DND-41 (cell line): ENCODE data around the gene ARMC2.

Experiments used
- ATAC-seq: fragments of 200-7000 bp; cut with Tn5 transposase; 3 replicates; pipeline ENCODE4 v1.9.1; 2021; ENCODE audit warnings: low read depth; ENCODE audit not compliant: insufficient read depth
- DNase-seq: peaks from one replicate; pipeline ENCODE4 v3.0.0-alpha.2; 2020
- H2AFZ ChIP-seq: 2 replicates; pipeline ENCODE4 v1.6.0; 2012; ENCODE audit warnings: low read depth, low read length
- H3K27ac ChIP-seq: 2 replicates; pipeline ENCODE4 v1.5.1; 2012; ENCODE audit warnings: low read length, inconsistent platforms
- H3K27me3 ChIP-seq: fragments of 200-600 bp; sonication (generic); 2 replicates; pipeline ENCODE4 v1.6.0; 2012; ENCODE audit warnings: low read length, mild to moderate bottlenecking, inconsistent platforms; ENCODE audit not compliant: insufficient read depth, poor library complexity
- H3K36me3 ChIP-seq: 2 replicates; pipeline ENCODE4 v1.5.1; 2012; ENCODE audit warnings: low read length, inconsistent platforms; ENCODE audit not compliant: insufficient read depth
- H3K4me1 ChIP-seq: 2 replicates; pipeline ENCODE4 v1.5.1; 2012; ENCODE audit warnings: mild to moderate bottlenecking, low read length; ENCODE audit not compliant: insufficient read depth
- H3K4me2 ChIP-seq: 2 replicates; pipeline ENCODE4 v1.6.0; 2012; ENCODE audit warnings: mild to moderate bottlenecking, moderate library complexity, low read length, inconsistent platforms; ENCODE audit not compliant: insufficient read depth
- H3K4me3 ChIP-seq, 2 experiments: fragments of 200-600 bp in 1 of 2; shearing (Covaris generic) in 1 of 2; 2 replicates each; pipeline ENCODE4 v1.5.1; 2012 to 2016; ENCODE audit warnings: inconsistent platforms in 2 of 2, low read length in 2 of 2, mild to moderate bottlenecking in 2 of 2, low read depth in 1 of 2, moderate library complexity in 1 of 2
- H3K79me2 ChIP-seq: 2 replicates; pipeline ENCODE4 v1.6.0; 2012; ENCODE audit warnings: low read length, inconsistent platforms; ENCODE audit not compliant: insufficient read depth
- H3K9ac ChIP-seq: 2 replicates; pipeline ENCODE4 v1.6.0; 2012; ENCODE audit warnings: low read depth, mild to moderate bottlenecking, inconsistent platforms, low read length, moderate library complexity
- H3K9me3 ChIP-seq: 2 replicates; pipeline ENCODE4 v1.5.1; 2012; ENCODE audit warnings: low read length, moderate library complexity, mild to moderate bottlenecking, inconsistent platforms; ENCODE audit not compliant: insufficient read depth, severe bottlenecking
- H4K20me1 ChIP-seq: 2 replicates; pipeline ENCODE4 v1.6.0; 2012; ENCODE audit warnings: low read length; ENCODE audit not compliant: insufficient read depth
- EZH2 ChIP-seq: IDR thresholded peaks from 3 replicates; pipeline ENCODE4 v1.6.1; 2012; ENCODE audit warnings: borderline replicate concordance, low read depth, mild to moderate bottlenecking, moderate library complexity, low read length, inconsistent platforms; ENCODE audit not compliant: severe bottlenecking
- TF ChIP-seq, protein P1 (sequence below): IDR thresholded peaks from 2 replicates; pipeline ENCODE4 v1.5.1; 2012; ENCODE audit warnings: borderline replicate concordance, low read length, moderate library complexity, mild to moderate bottlenecking; ENCODE audit not compliant: poor library complexity, severe bottlenecking; ENCODE audit errors: extremely low read depth

ARMC2 gene

DNA sequence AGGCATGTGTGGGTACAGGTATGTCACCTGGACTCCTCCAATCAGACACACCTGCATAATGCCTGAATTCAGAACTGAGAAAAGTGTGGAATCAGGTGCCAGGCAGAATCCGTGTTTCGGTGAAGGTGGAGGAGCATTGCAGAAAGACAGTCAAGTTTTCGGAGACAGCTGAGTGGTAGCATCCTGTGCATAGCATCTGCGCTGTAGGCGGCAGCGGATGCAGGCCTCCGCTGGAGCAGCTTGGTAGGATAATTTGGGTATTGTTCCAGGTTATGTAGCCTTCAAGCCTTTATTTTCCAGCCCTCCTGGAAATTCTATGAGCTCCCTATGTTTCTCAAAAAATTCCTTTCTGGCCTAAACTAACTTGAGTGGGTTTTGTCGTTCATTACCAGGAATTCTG, 15.5 kb upstream of the ARMC2 start:
- no peak overlapping the region for H3K9ac ChIP-seq

DNA sequence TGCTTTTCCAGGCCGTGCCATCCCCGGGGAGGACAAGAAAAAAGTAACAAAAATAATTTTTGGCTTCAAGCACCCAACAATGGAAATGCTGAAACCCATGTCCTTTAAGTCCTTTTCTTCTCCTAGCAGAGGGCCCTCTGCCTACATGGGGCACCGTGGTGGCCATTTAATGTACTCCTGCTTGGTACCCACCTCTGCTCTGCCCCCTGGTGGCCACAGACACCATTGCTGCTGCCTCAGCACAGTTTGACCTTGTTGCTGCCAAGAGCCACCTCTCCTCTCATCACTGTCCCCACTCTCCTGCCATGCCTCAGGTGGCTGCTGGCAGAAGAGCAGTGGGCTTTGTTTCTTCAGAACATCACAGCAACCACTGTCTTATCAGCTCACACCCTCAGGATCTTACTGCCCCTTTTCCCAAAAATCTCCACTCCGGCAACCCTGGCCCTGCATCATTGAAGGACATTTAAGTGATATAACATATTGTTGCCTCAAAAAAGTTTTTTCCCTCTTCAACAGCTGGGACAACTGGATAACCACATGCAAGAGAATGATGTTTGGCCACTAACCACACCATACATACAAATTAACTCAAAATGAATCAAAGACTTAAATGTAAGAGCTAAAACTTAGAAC, 12.9 kb upstream of the ARMC2 start:
- DNase-seq = peak; percentile 84

More for the DNA sequence above, 15.5 kb upstream of the ARMC2 start:
- H4K20me1 ChIP-seq = no peaks in the 10 kb centered on the region
- ATAC-seq = no peak
- no peaks in the 10 kb centered on the region for H3K27me3 ChIP-seq
- no peaks in the 10 kb centered on the region for H3K9me3 ChIP-seq
- H3K79me2 ChIP-seq = no peaks in the 10 kb centered on the region
- TF ChIP-seq, protein P1, sequence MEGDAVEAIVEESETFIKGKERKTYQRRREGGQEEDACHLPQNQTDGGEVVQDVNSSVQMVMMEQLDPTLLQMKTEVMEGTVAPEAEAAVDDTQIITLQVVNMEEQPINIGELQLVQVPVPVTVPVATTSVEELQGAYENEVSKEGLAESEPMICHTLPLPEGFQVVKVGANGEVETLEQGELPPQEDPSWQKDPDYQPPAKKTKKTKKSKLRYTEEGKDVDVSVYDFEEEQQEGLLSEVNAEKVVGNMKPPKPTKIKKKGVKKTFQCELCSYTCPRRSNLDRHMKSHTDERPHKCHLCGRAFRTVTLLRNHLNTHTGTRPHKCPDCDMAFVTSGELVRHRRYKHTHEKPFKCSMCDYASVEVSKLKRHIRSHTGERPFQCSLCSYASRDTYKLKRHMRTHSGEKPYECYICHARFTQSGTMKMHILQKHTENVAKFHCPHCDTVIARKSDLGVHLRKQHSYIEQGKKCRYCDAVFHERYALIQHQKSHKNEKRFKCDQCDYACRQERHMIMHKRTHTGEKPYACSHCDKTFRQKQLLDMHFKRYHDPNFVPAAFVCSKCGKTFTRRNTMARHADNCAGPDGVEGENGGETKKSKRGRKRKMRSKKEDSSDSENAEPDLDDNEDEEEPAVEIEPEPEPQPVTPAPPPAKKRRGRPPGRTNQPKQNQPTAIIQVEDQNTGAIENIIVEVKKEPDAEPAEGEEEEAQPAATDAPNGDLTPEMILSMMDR = no peak
- no peak for TF ChIP-seq EZH2
- H3K36me3 ChIP-seq = no peaks in the 10 kb centered on the region
- no peak overlapping the region for H3K4me2 ChIP-seq
- H3K27ac ChIP-seq = no peak overlapping the region
- no peak for DNase-seq
- H3K4me3 ChIP-seq = no peak overlapping the region
- no peak overlapping the region for H2AFZ ChIP-seq
- peaks cover 15% of the 10 kb centered on the region for H3K4me1 ChIP-seq

DNA sequence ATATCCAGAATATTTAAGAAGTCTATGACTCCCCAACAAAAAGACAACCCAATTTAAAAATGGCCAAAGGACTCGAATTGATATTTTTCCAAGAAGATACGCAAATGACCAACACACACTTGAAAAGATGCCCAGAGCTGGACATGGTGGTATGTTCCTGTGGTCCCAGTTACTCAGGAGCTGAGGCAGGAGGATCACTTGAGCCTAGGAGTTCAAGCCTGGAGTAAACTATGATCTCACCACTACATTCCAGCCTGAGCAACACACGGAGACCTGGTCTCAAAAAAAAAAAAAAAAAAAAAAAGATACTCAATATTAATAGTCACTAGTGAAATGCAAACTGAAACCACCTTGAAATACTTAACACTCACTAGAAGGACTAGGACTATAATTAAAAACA, 12.2 kb upstream of the ARMC2 start:
- Histone ChIP-seq H3K27me3 (no peaks in the 10 kb centered on the region), H3K9me3 (no peaks in the 10 kb centered on the region), H3K4me2 (no peak overlapping the region), H3K4me1 (peaks cover 25% of the 10 kb centered on the region), H3K36me3 (no peaks in the 10 kb centered on the region), H4K20me1 (no peaks in the 10 kb centered on the region), H3K27ac (no peak overlapping the region), H3K79me2 (no peaks in the 10 kb centered on the region), H2AFZ (no peak overlapping the region), H3K9ac (no peak overlapping the region), H3K4me3 (no peak overlapping the region)
- TF ChIP-seq EZH2 = no peak
- TF ChIP-seq, protein P1 = no peak
- DNase-seq = no peak
- no peak for ATAC-seq

More for the DNA sequence above, 12.9 kb upstream of the ARMC2 start:
- Histone ChIP-seq H2AFZ (peak overlapping the region; percentile 37; the same call in 1 of the 2 replicates), H3K36me3 (no peaks in the 10 kb centered on the region), H3K4me2 (no peak overlapping the region), H3K27ac (no peak overlapping the region), H3K4me3 (no peak overlapping the region), H3K9me3 (no peaks in the 10 kb centered on the region), H4K20me1 (no peaks in the 10 kb centered on the region), H3K9ac (no peak overlapping the region), H3K27me3 (no peaks in the 10 kb centered on the region), H3K4me1 (peaks cover 25% of the 10 kb centered on the region), H3K79me2 (no peaks in the 10 kb centered on the region)
- TF ChIP-seq EZH2 = no peak
- TF ChIP-seq, protein P1 = peak; percentile 95
- peak; percentile 90 for ATAC-seq
